K562 (cell line): ENCODE measurements around the gene GABARAPL2. TPM values are rescaled to one million over a fixed set of nuclear protein-coding genes. Genes with fewer than 3 reads are reported as not detected.

Source experiments
- CSDE1 ChIP-seq, 2 experiments: fragments of 450-650 bp; IDR thresholded peaks; 2 replicates each; pipeline ENCODE4 v1.6.1; 2016; ENCODE audit warnings: mild to moderate bottlenecking in 1 of 2
- FOXJ2 ChIP-seq: fragments of 200-800 bp; sonication (Bioruptor generic); IDR thresholded peaks from 2 replicates; pipeline ENCODE4 v1.6.1; 2016; ENCODE audit warnings: missing genetic modification characterization, missing compliant biosample characterization
- JUND ChIP-seq, 2 experiments: IDR thresholded peaks; 2 replicates in 1 of 2; 3 replicates in 1 of 2; pipeline ENCODE4 v1.6.1; 2011; ENCODE audit warnings: borderline replicate concordance in 2 of 2, low read depth in 2 of 2, low read length in 2 of 2, improper control_type of control experiment in 1 of 2, missing biosample characterization in 1 of 2, missing genetic modification characterization in 1 of 2, missing genetic modification reagents in 1 of 2
- KDM4B ChIP-seq, 2 experiments: fragments of 450-650 bp in 1 of 2; sonication (generic) in 1 of 2; IDR thresholded peaks; 2 replicates each; pipeline ENCODE4 v1.6.1; 2016 to 2017; ENCODE audit warnings: borderline replicate concordance in 2 of 2, antibody characterized with exemption in 1 of 2, low read depth in 1 of 2, mild to moderate bottlenecking in 1 of 2
- MGA ChIP-seq: fragments of 450-650 bp; IDR thresholded peaks from 2 replicates; pipeline ENCODE4 v1.6.1; 2016; ENCODE audit warnings: mild to moderate bottlenecking, moderate library complexity
- MTA3 ChIP-seq: fragments of 450-650 bp; formaldehyde crosslinking; IDR thresholded peaks from 2 replicates; pipeline ENCODE4 v1.6.1; 2017; ENCODE audit warnings: mild to moderate bottlenecking, borderline replicate concordance
- NFRKB ChIP-seq: fragments of 450-650 bp; IDR thresholded peaks from 2 replicates; pipeline ENCODE4 v1.6.1; 2016; ENCODE audit warnings: low read depth
- YBX1 ChIP-seq: fragments of 450-650 bp; IDR thresholded peaks from 2 replicates; pipeline ENCODE4 v1.7.1; 2016; ENCODE audit warnings: mild to moderate bottlenecking
- ZBTB17 ChIP-seq: fragments of 450-650 bp; formaldehyde crosslinking; IDR thresholded peaks from 2 replicates; pipeline ENCODE4 v1.4.0; 2020; ENCODE audit warnings: mild to moderate bottlenecking
- polyA plus RNA-seq, 8 experiments: library from polyadenylated mRNA; depleted of rRNA in 4 of 8; stranded (reverse) in 5 of 8; unstranded in 3 of 8; fragments of >200 nt; fragmentation: Nextera tagmentation in 2 of 8; fragmentation: Illumina TruSeq in 1 of 8; extraction: Ambion mirVana in 2 of 8; extraction: Trizol in 1 of 8; gene quantifications; 2 replicates each; pipeline versions ENCODE4 v1.2.1 to v1.2.3, GENCODE V29; 2011 to 2014; ENCODE audit warnings: inconsistent platforms in 1 of 8, missing spikeins in 1 of 8
- total RNA-seq, 7 experiments: library from RNA; depleted of rRNA in 6 of 7; stranded (reverse); fragments of >200 nt in 6 of 7; fragmentation: Illumina TruSeq in 2 of 7; extraction: Trizol in 2 of 7; gene quantifications; 2 replicates each; pipeline versions ENCODE4 v1.2.1 to v1.2.3, GENCODE V29; 2011 to 2021; ENCODE audit warnings: low replicate concordance in 1 of 7
- TF ChIP-seq, protein P1 (sequence below): fragments of 450-650 bp; IDR thresholded peaks from 2 replicates; pipeline ENCODE4 v1.6.1; 2016; ENCODE audit warnings: missing biosample characterization, missing genetic modification characterization

Gene GABARAPL2
- total and polyA plus RNA-seq, 9 of the 15 experiments (the other 6 are each of a cell fraction or from before 2014, with no cell fraction given): 42.1 to 288 (median 91.8) TPM

- TF ChIP-seq, protein P1, sequence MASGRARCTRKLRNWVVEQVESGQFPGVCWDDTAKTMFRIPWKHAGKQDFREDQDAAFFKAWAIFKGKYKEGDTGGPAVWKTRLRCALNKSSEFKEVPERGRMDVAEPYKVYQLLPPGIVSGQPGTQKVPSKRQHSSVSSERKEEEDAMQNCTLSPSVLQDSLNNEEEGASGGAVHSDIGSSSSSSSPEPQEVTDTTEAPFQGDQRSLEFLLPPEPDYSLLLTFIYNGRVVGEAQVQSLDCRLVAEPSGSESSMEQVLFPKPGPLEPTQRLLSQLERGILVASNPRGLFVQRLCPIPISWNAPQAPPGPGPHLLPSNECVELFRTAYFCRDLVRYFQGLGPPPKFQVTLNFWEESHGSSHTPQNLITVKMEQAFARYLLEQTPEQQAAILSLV (tag): no peak
- peak; percentile 17; the same call in 1 of the 2 replicates for TF ChIP-seq NFRKB
- no peak for TF ChIP-seq YBX1
- TF ChIP-seq CSDE1 (IDR thresholded peaks at IDR 0.05): peak in 1 of 2 experiments; percentile 89; a peak in 2 of 4 replicates
- peak; percentile 6; the same call in 1 of the 2 replicates for TF ChIP-seq JUND (IDR thresholded peaks at IDR 0.05; ENCODE audit: borderline replicate concordance, low read depth, low read length)
- TF ChIP-seq JUND (tag; IDR thresholded peaks at IDR 0.05; ENCODE audit: borderline replicate concordance, low read depth, low read length): no peak
- peak; percentile 77 for TF ChIP-seq MTA3
- TF ChIP-seq MGA: peak; percentile 95
- no peak for TF ChIP-seq KDM4B (IDR thresholded peaks at IDR 0.05; ENCODE audit: borderline replicate concordance in 2 of 2, low read depth in 1 of 2)
- TF ChIP-seq FOXJ2 (tag): 0 out of 2 replicates have a peak, but pooled peaks have one; percentile 38
- no peak for TF ChIP-seq ZBTB17 (CRISPR knock-in tag)
Measured at GRCh38 chr16:75555707-75556430, 10.3 kb upstream of the GABARAPL2 start, which contains the start of gene TMEM231 (continued).
